Panc1 (cell line): ENCODE results near the gene CTNND2. TPM values are rescaled to one million over a fixed set of nuclear protein-coding genes. Genes with fewer than 3 reads are reported as not detected.

Source experiments
- ATAC-seq: fragments of 200-7000 bp; cut with Tn5 transposase; 2 replicates; pipeline ENCODE4 v1.9.1; 2020; ENCODE audit warnings: mild to moderate bottlenecking, moderate library complexity
- BruUV-seq: library from RNA; stranded (reverse); fragments of 400-500 nt; replicated peaks from 2 replicates; lab custom pipeline; 2021; lab: Mats Ljungman, UMichigan
- CTCF ChIA-PET: fragments of 300-600 bp; sonication (Branson Sonifier 250); formaldehyde crosslinking; loops from one replicate; lab custom pipeline; 2022; ENCODE audit warnings: antibody characterized with exemption; lab: Charles Lee
- POLR2A ChIA-PET: fragments of 300-600 bp; sonication (Branson Sonifier 250); formaldehyde crosslinking; loops from one replicate; lab custom pipeline; 2022; ENCODE audit warnings: antibody characterized with exemption; lab: Charles Lee
- DNase-seq: peaks from one replicate; pipeline ENCODE4 v3.0.0-alpha.2; 2010; ENCODE audit warnings: low read depth, low spot score
- H3K27ac ChIP-seq: 2 replicates; pipeline ENCODE4 v1.5.1; 2011; ENCODE audit warnings: mild to moderate bottlenecking, low read length, inconsistent platforms
- H3K27me3 ChIP-seq: fragments of 200-500 bp; sonication (Bioruptor generic); 2 replicates; pipeline ENCODE4 v1.6.0; 2014; ENCODE audit warnings: low read length, inconsistent platforms; ENCODE audit not compliant: control insufficient read depth, insufficient read depth
- H3K36me3 ChIP-seq: fragments of 200-500 bp; sonication (Bioruptor generic); 2 replicates; pipeline ENCODE4 v1.5.1; 2014; ENCODE audit warnings: inconsistent platforms, mild to moderate bottlenecking, low read length, moderate library complexity; ENCODE audit not compliant: control insufficient read depth, insufficient read depth
- H3K4me1 ChIP-seq: 2 replicates; pipeline ENCODE4 v1.5.1; 2011; ENCODE audit warnings: inconsistent platforms, mild to moderate bottlenecking, low read length, moderate library complexity; ENCODE audit not compliant: control insufficient read depth, insufficient read depth
- H3K4me3 ChIP-seq, 2 experiments: 2 replicates each; pipeline ENCODE4 v1.5.1; 2011 to 2012; ENCODE audit warnings: low read depth in 2 of 2, low read length in 2 of 2, mild to moderate bottlenecking in 2 of 2, inconsistent platforms in 1 of 2, moderate library complexity in 1 of 2
- H3K9me3 ChIP-seq: fragments of 200-500 bp; sonication (Bioruptor generic); 2 replicates; pipeline ENCODE4 v1.5.1; 2014; ENCODE audit warnings: low read depth, mild to moderate bottlenecking, inconsistent platforms, low read length, moderate library complexity; ENCODE audit not compliant: control insufficient read depth, insufficient read depth
- CTCF ChIP-seq: fragments of 450-650 bp; IDR thresholded peaks from 2 replicates; pipeline ENCODE4 v1.5.1; 2017; ENCODE audit warnings: mild to moderate bottlenecking
- POLR2AphosphoS5 ChIP-seq: IDR thresholded peaks from 2 replicates; pipeline ENCODE4 v1.6.1; 2012; ENCODE audit warnings: mild to moderate bottlenecking, low read depth, low read length, moderate library complexity
- REST ChIP-seq, 2 experiments: IDR thresholded peaks; 2 replicates each; pipeline ENCODE4 v1.6.1; 2011 to 2012; ENCODE audit warnings: low read depth in 2 of 2, control low read depth in 1 of 2, low read length in 1 of 2, mild to moderate bottlenecking in 1 of 2, moderate library complexity in 1 of 2; ENCODE audit not compliant: insufficient read depth in 1 of 2
- SIN3A ChIP-seq: IDR thresholded peaks from 2 replicates; pipeline ENCODE4 v1.6.1; 2012; ENCODE audit warnings: low read depth, mild to moderate bottlenecking, low read length, moderate library complexity, borderline replicate concordance; ENCODE audit not compliant: insufficient read depth
- TCF7L2 ChIP-seq: IDR thresholded peaks from 2 replicates; pipeline ENCODE4 v1.6.1; 2011; ENCODE audit warnings: mild to moderate bottlenecking, low read depth, low read length, inconsistent platforms
- in situ Hi-C: cut with HindIII; loops from 2 replicates; pipeline ENCODE4 v1.10.0; 2016; ENCODE audit warnings: low sequenced_read_pairs, low pct_unique_long_range_greater_than_20kb
- intact Hi-C: fragments of 100-400 bp; cut with micrococcal nuclease; formaldehyde crosslinking; loops from one replicate; pipeline ENCODE4 v1.10.0; 2022; ENCODE audit not compliant: unreplicated experiment
- total RNA-seq: library from RNA; stranded (reverse); gene quantifications from one replicate; pipeline ENCODE4 v1.2.1, GENCODE V29; 2021; ENCODE audit not compliant: unreplicated experiment

The CTNND2 gene
- total RNA-seq, 1 experiment from 2014 or later = 1.0 TPM

- Histone ChIP-seq H3K27ac (no peak overlapping the region), H3K4me1 (no peaks in the 10 kb centered on the region), H3K9me3 (no peaks in the 10 kb centered on the region), H3K27me3 (peaks cover 15% of the 10 kb centered on the region), H3K36me3 (no peaks in the 10 kb centered on the region), H3K4me3 (no peak overlapping the region)
- intact Hi-C loops = no loop called here
- DNase-seq (no peak), ATAC-seq (no peak)
- TF ChIP-seq POLR2AphosphoS5 (no peak), TCF7L2 (no peak), REST (IDR thresholded peaks at IDR 0.05; ENCODE audit: insufficient read depth in 1 of 2, low read depth in 2 of 2, low read length in 1 of 2) (no peak), SIN3A (no peak)
- in situ Hi-C loops = no loop called here
- ChIA-PET CTCF (no interaction called here), POLR2A (interaction anchor here (0.7 kb wide), 1 partner anchor 487 kb away, joined by 9 read pairs; no protein-coding TSS in a partner anchor)
- BruUV-seq = no TSS peak
Measured at GRCh38 chr5:10941900-10942299, 962.3 kb downstream of the CTNND2 start.

GRCh38 chr5:10936081-10936855 lies 968.0 kb downstream of the CTNND2 start:
- no peak for TF ChIP-seq CTCF
- no peak for TF ChIP-seq SIN3A
- TF ChIP-seq TCF7L2 = no peak
- POLR2A ChIA-PET = no interaction called here
- Histone ChIP-seq H3K27ac (no peak overlapping the region), H3K36me3 (no peaks in the 10 kb centered on the region), H3K4me3 (no peak overlapping the region), H3K4me1 (no peaks in the 10 kb centered on the region), H3K9me3 (no peaks in the 10 kb centered on the region), H3K27me3 (0 out of 2 replicates have a peak, but pooled peaks cover 2% of the 10 kb centered on the region)
- DNase-seq = no peak
- BruUV-seq = no TSS peak
- CTCF ChIA-PET = no interaction called here
- intact Hi-C loops (no loop called here), in situ Hi-C loops (no loop called here)
- ATAC-seq = no peak

- Histone ChIP-seq H3K36me3 (no peaks in the 10 kb centered on the region), H3K9me3 (no peaks in the 10 kb centered on the region), H3K4me3 (no peak overlapping the region), H3K4me1 (no peaks in the 10 kb centered on the region), H3K27ac (no peak overlapping the region), H3K27me3 (0 out of 2 replicates have a peak, but pooled peaks cover 2% of the 10 kb centered on the region)
- ATAC-seq (no peak), DNase-seq (no peak)
- ChIA-PET CTCF (no interaction called here), POLR2A (no interaction called here)
- no peak for TF ChIP-seq CTCF
- no peak for TF ChIP-seq SIN3A
- TF ChIP-seq TCF7L2 = no peak
- no peak for TF ChIP-seq POLR2AphosphoS5
- no peak for TF ChIP-seq REST (IDR thresholded peaks at IDR 0.05; ENCODE audit: insufficient read depth in 1 of 2, low read depth in 2 of 2, low read length in 1 of 2)
- BruUV-seq = no TSS peak
- in situ Hi-C loops = no loop called here
- intact Hi-C loops = no loop called here
Measured at GRCh38 chr5:10935536-10935935, 968.7 kb downstream of the CTNND2 start.
